Body of pancreas (tissue), 4 donors: ENCODE data around the gene TSHZ2. TPM values are rescaled to one million over a fixed set of nuclear protein-coding genes. Genes with fewer than 3 reads are reported as not detected.
A peak's percentile ranks its signal among the peaks of the same experiment; 100 is the strongest.

Experiments used
- ATAC-seq: fragments of 150-250 bp; one replicate; pipeline ENCODE4 v1.9.1; 2016
- DNase-seq, 4 donors: peaks; one replicate each; pipeline ENCODE4 v3.0.0-alpha.2; 2019
- H3K27ac ChIP-seq, 4 donors: fragments of 200-600 bp; sonication (generic); 1 replicate in 3 of 4; 2 replicates in 1 of 4; pipeline versions ENCODE4 v1.5.1 to v1.6.1; 2016 to 2019; ENCODE audit warnings: mild to moderate bottlenecking in 1 of 4, mixed read lengths in 1 of 4, moderate library complexity in 1 of 4
- H3K27me3 ChIP-seq, 2 donors: fragments of 200-600 bp; sonication (generic); one replicate each; pipeline ENCODE4 v1.6.0; 2016; ENCODE audit warnings: mild to moderate bottlenecking in 1 of 2
- H3K36me3 ChIP-seq, 2 donors: fragments of 200-600 bp; sonication (generic); replicated peaks in 1 of 2; 2 replicates each; pipeline ENCODE4 v1.5.1; 2016; ENCODE audit warnings: low read depth in 2 of 2; ENCODE audit not compliant: insufficient read depth in 1 of 2
- H3K4me1 ChIP-seq: fragments of 200-600 bp; sonication (generic); one replicate; pipeline ENCODE4 v1.6.0; 2016
- H3K4me3 ChIP-seq, 2 donors: fragments of 200-600 bp; sonication (generic); 1 replicate in 1 of 2; 2 replicates in 1 of 2; pipeline ENCODE4 v1.5.1; 2016 to 2019
- H3K9me3 ChIP-seq, 3 donors: fragments of 200-600 bp; sonication (generic); 1 replicate in 2 of 3; 2 replicates in 1 of 3; pipeline ENCODE4 v1.5.1; 2016
- CTCF ChIP-seq, 7 experiments: fragments of 450-650 bp in 4 of 7; fragments of 200-600 bp in 3 of 7; sonication (generic) in 3 of 7; IDR thresholded peaks; one replicate each; pipeline ENCODE4 v1.5.1; 2016 to 2019; ENCODE audit warnings: antibody characterized with exemption in 7 of 7
- POLR2A ChIP-seq, 3 donors: fragments of 450-650 bp; IDR thresholded peaks; one replicate each; pipeline ENCODE4 v1.6.1; 2016; ENCODE audit warnings: antibody characterized with exemption in 3 of 3, mild to moderate bottlenecking in 2 of 3
- WGBS, 2 donors: methylation state at CpG; one replicate each; pipeline ENCODE4 v1.1.5; 2017; 5-methylcytosine and 5-hydroxymethylcytosine counted together
- intact Hi-C: fragments of 100-400 bp; cut with DNase I; formaldehyde crosslinking; loops from one replicate; pipeline ENCODE4 v1.15.1; 2023
- total RNA-seq, 2 donors: library from RNA; depleted of rRNA; stranded (reverse); fragments of >200 nt; gene quantifications; one replicate each; pipeline ENCODE4 v1.1.0, GENCODE V29; 2016

The TSHZ2 gene
- total RNA-seq, 2 donors from 2014 or later = 6.0 to 9.6 TPM

GRCh38 chr20:53028337-53029007 is 56.3 kb downstream of the TSHZ2 start:
- intact Hi-C loops = no loop called here
- Histone ChIP-seq H3K27ac (no peak overlapping the region), H3K4me1 (no peaks in the 10 kb centered on the region), H3K9me3 (no peaks in the 10 kb centered on the region), H3K36me3 (no peaks in the 10 kb centered on the region), H3K27me3 (no peaks in the 10 kb centered on the region), H3K4me3 (no peak overlapping the region)
- no peak for TF ChIP-seq POLR2A (IDR thresholded peaks at IDR 0.05)
- ATAC-seq = no peak
- 87 to 89% methylated on average over 6 of the region's 6 CpGs for WGBS, 2 donors
- no peak for DNase-seq

GRCh38 chr20:53030061-53030460 is 57.9 kb downstream of the TSHZ2 start:
- H3K9me3 ChIP-seq = no peaks in the 10 kb centered on the region
- 59 to 74% methylated on average over 3 of the region's 3 CpGs for WGBS, 2 donors
- no peak for ATAC-seq

GRCh38 chr20:53032046-53032445 is 59.9 kb downstream of the TSHZ2 start:
- no peaks in the 10 kb centered on the region for H3K9me3 ChIP-seq
- DNase-seq = no peak
- intact Hi-C loops = no loop called here
- no peak overlapping the region for H3K4me3 ChIP-seq
- H3K36me3 ChIP-seq = no peaks in the 10 kb centered on the region
- no peak for ATAC-seq
- H3K27ac ChIP-seq = no peak overlapping the region
- WGBS, 2 donors = 76 to 79% methylated on average over 11 of the region's 11 CpGs
- no peak for TF ChIP-seq CTCF (IDR thresholded peaks at IDR 0.05)
- no peak for TF ChIP-seq POLR2A (IDR thresholded peaks at IDR 0.05)
- no peaks in the 10 kb centered on the region for H3K27me3 ChIP-seq
- H3K4me1 ChIP-seq = no peaks in the 10 kb centered on the region

More at GRCh38 chr20:53030061-53030460, 57.9 kb downstream of the TSHZ2 start:
- H3K4me3 ChIP-seq = no peak overlapping the region
- no peaks in the 10 kb centered on the region for H3K4me1 ChIP-seq
- TF ChIP-seq CTCF (IDR thresholded peaks at IDR 0.05) = no peak
- TF ChIP-seq POLR2A (IDR thresholded peaks at IDR 0.05) = no peak
- no peak for DNase-seq
- no peaks in the 10 kb centered on the region for H3K36me3 ChIP-seq
- no peaks in the 10 kb centered on the region for H3K27me3 ChIP-seq
- intact Hi-C loops = no loop called here
- H3K27ac ChIP-seq = no peak overlapping the region

- 71 to 82% methylated on average over 5 of the region's 5 CpGs for WGBS, 2 donors
- Histone ChIP-seq H3K4me1 (no peaks in the 10 kb centered on the region), H3K27ac (no peak overlapping the region), H3K27me3 (no peaks in the 10 kb centered on the region), H3K9me3 (no peaks in the 10 kb centered on the region), H3K4me3 (no peak overlapping the region), H3K36me3 (no peaks in the 10 kb centered on the region)
- DNase-seq (peak in 2 of 4 donors; percentile 18 to 37), ATAC-seq (peak; percentile 64)
- intact Hi-C loops = no loop called here
- TF ChIP-seq POLR2A (IDR thresholded peaks at IDR 0.05) = no peak
Observed at GRCh38 chr20:53032478-53032932, 60.3 kb downstream of the TSHZ2 start.

- intact Hi-C loops = no loop called here
- TF ChIP-seq CTCF (IDR thresholded peaks at IDR 0.05) (no peak), POLR2A (IDR thresholded peaks at IDR 0.05) (no peak)
- ATAC-seq = no peak
- no peaks in the 10 kb centered on the region for H3K36me3 ChIP-seq
- no peak for DNase-seq
- no peaks in the 10 kb centered on the region for H3K9me3 ChIP-seq
- WGBS, 2 donors = 82 to 86% methylated on average over 6 of the region's 6 CpGs
- H3K27me3 ChIP-seq = no peaks in the 10 kb centered on the region
- no peak overlapping the region for H3K4me3 ChIP-seq
- H3K4me1 ChIP-seq = no peaks in the 10 kb centered on the region
- H3K27ac ChIP-seq = no peak overlapping the region
Observed at GRCh38 chr20:53033176-53033575, 61.0 kb downstream of the TSHZ2 start.

- TF ChIP-seq POLR2A (IDR thresholded peaks at IDR 0.05) (no peak), CTCF (IDR thresholded peaks at IDR 0.05) (no peak)
- no peaks in the 10 kb centered on the region for H3K9me3 ChIP-seq
- no peaks in the 10 kb centered on the region for H3K36me3 ChIP-seq
- ATAC-seq = no peak
- H3K4me3 ChIP-seq = no peak overlapping the region
- no peak for DNase-seq
- no peak overlapping the region for H3K27ac ChIP-seq
- H3K27me3 ChIP-seq = no peaks in the 10 kb centered on the region
- WGBS, 2 donors = 36 to 39% methylated on average over 3 of the region's 3 CpGs
- intact Hi-C loops = no loop called here
- H3K4me1 ChIP-seq = no peaks in the 10 kb centered on the region
Observed at GRCh38 chr20:53034899-53035298, 62.7 kb downstream of the TSHZ2 start.
